ENCODE measurements around the gene PIH1D2.

DNA sequence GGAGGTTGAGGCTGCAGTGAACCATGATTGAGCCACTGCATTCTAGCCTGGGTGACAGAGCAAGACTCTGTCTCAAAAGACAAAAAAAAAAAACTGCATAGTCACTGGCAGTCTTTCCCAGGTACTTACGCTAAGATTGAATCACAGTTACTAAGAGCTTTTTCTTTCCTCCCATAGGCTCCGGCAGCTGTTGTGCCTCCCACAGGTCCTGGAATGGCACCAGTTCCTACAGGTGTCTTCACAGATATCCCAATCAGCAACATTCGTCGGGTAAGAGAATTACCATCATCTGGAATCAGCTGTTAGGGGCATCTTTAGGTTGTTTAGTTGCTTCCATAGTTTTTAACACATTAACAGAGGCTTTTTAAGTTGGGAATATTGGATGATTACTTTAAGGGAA is 28.9 kb downstream of the PIH1D2 start:
- TF ChIP-seq CTCF (IDR thresholded peaks at IDR 0.05): no peak
- no peak for TF ChIP-seq POLR2A (IDR thresholded peaks at IDR 0.05)

Data from uterus (tissue), 2 donors.